ENCODE results near the gene SURF4.
"Not testable (repeated sequence)": the region's sequence is repeated elsewhere in the genome, so short reads cannot be mapped to it uniquely, and the experiment has no call there.

The SURF4 gene

DNA sequence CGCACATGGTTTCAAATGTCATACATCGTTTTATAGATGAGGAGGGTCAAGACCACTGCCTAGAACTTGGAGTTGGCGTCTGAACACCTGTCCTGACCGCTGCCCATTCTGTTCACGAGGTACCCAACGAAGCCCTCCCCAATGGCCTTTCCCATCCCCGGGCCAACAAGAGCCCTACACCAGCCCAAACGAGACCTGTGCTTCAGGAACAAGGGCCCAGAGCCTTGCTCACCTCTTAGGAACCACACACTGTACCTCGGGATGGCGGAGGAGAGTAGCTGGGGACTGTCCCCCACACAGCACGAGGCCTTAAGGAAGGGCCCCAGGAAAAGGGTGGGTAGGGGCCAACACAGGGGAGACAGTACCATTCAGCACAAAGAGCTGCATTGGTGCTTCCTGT lies 42.8 kb downstream of the SURF4 start:
- no peak overlapping the region for H3K4me3 ChIP-seq (ENCODE audit: low read depth in 1 of 2, low read length in 1 of 2)
- peaks cover 49% of the 10 kb centered on the region for H3K36me3 ChIP-seq
- H3K27me3 ChIP-seq, result no peaks in the 10 kb centered on the region
- no peak overlapping the region for H3K27ac ChIP-seq
- TF ChIP-seq, protein P1, sequence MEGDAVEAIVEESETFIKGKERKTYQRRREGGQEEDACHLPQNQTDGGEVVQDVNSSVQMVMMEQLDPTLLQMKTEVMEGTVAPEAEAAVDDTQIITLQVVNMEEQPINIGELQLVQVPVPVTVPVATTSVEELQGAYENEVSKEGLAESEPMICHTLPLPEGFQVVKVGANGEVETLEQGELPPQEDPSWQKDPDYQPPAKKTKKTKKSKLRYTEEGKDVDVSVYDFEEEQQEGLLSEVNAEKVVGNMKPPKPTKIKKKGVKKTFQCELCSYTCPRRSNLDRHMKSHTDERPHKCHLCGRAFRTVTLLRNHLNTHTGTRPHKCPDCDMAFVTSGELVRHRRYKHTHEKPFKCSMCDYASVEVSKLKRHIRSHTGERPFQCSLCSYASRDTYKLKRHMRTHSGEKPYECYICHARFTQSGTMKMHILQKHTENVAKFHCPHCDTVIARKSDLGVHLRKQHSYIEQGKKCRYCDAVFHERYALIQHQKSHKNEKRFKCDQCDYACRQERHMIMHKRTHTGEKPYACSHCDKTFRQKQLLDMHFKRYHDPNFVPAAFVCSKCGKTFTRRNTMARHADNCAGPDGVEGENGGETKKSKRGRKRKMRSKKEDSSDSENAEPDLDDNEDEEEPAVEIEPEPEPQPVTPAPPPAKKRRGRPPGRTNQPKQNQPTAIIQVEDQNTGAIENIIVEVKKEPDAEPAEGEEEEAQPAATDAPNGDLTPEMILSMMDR (IDR thresholded peaks at IDR 0.05), result no peak
- H3K9me3 ChIP-seq, result no peaks in the 10 kb centered on the region
- H3K4me1 ChIP-seq (ENCODE audit: control insufficient read depth in 1 of 2, insufficient read depth in 1 of 2, low read depth in 1 of 2, low read length in 1 of 2), result peaks cover 29 to 37% of the 10 kb centered on the region in 2 experiments

DNA sequence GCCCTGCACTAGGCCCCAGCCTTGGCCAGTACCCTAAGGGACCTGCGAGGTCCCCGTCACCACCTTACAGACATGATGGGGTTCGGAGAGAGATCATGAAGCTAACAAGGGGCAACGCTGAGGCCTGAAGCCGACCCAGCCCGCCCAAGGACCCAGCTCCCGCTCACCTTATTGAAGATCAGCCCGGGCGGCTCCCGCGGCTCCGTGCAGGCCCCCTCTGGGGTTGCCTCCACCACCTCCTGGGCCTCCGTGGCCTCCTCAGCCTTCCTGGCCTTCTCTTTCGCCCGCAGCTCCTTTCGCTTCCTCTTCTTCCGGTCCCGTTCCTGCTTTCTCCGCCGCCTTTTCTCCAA lies 43.5 kb downstream of the SURF4 start:
- Histone ChIP-seq H3K36me3 (peaks cover 49% of the 10 kb centered on the region), H3K4me3 (ENCODE audit: low read depth in 1 of 2, low read length in 1 of 2) (no peak overlapping the region), H3K27me3 (no peaks in the 10 kb centered on the region), H3K27ac (no peak overlapping the region), H3K4me1 (ENCODE audit: control insufficient read depth in 1 of 2, insufficient read depth in 1 of 2, low read depth in 1 of 2, low read length in 1 of 2) (peaks cover 26 to 30% of the 10 kb centered on the region in 2 experiments), H3K9me3 (no peaks in the 10 kb centered on the region)
- TF ChIP-seq, protein P1 (IDR thresholded peaks at IDR 0.05), result no peak

DNA sequence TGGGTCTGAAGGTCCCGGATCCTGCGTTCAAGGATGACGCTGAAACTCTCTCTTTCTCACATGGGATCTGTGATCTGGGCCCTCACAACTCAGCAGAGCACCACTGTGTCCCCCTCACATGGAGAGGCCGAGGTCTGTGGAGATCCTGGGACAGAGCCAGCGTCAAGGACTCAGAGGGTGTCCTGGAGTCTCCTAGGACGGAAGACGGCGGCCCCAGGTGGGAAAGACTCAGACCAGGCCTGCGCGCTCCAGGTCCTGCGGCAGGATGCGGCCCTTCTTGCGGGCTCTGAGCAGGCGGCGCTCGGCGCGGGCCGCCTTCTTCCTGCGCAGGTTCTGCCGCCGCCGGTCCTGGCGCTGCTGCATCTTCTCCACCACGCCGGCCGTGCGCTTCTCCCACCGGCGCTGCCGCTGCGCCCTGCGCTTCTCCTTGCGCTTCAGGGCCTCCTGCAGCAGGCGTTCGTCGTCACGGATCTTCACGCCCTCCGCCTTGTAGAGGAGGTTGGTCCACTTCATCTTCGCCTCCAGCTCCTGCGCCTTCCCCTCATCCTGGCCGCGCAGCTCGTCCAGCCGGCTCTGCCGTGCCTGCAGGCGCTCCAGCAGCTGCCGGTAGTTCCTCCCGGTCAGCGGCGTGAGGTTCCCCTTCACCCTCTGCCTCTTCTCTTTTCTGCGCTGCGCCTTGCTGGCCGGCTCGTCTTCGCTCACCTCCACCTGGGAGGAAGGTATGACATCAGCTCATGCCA lies 44.0 kb downstream of the SURF4 start:
- Histone ChIP-seq H3K27me3 (no peaks in the 10 kb centered on the region), H3K4me3 (ENCODE audit: low read depth in 1 of 2, low read length in 1 of 2) (no peak overlapping the region), H3K9me3 (no peaks in the 10 kb centered on the region), H3K27ac (no peak overlapping the region), H3K36me3 (peaks cover 49% of the 10 kb centered on the region), H3K4me1 (ENCODE audit: control insufficient read depth in 1 of 2, insufficient read depth in 1 of 2, low read depth in 1 of 2, low read length in 1 of 2) (peaks cover 22 to 26% of the 10 kb centered on the region in 2 experiments)
- TF ChIP-seq, protein P1 (IDR thresholded peaks at IDR 0.05), result no peak

DNA sequence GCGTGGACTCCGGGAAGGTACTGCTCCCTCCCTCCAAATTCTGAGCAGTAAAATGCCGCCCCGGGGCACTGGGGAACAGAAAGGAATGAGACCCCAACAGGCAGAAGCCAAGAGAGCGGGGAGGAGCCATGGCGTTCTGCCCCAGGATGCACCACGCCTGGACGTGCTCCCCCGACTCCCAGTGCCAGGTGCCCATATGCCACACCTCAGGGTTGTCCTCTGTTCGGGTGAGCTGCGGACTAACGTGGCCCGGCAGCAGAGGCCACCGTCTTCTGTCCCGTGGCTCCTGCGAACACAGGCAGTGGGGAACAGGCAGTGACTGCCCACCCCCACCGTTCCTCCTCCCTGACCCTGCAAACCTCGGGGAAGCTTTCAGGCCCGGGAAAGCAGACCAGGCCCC lies 44.6 kb downstream of the SURF4 start:
- Histone ChIP-seq H3K27me3 (no peaks in the 10 kb centered on the region), H3K4me1 (ENCODE audit: control insufficient read depth in 1 of 2, insufficient read depth in 1 of 2, low read depth in 1 of 2, low read length in 1 of 2) (peaks cover 17 to 20% of the 10 kb centered on the region in 2 experiments), H3K4me3 (ENCODE audit: low read depth in 1 of 2, low read length in 1 of 2) (no peak overlapping the region), H3K27ac (no peak overlapping the region), H3K36me3 (peaks cover 49% of the 10 kb centered on the region), H3K9me3 (no peaks in the 10 kb centered on the region)
- TF ChIP-seq, protein P1 (IDR thresholded peaks at IDR 0.05), result no peak

DNA sequence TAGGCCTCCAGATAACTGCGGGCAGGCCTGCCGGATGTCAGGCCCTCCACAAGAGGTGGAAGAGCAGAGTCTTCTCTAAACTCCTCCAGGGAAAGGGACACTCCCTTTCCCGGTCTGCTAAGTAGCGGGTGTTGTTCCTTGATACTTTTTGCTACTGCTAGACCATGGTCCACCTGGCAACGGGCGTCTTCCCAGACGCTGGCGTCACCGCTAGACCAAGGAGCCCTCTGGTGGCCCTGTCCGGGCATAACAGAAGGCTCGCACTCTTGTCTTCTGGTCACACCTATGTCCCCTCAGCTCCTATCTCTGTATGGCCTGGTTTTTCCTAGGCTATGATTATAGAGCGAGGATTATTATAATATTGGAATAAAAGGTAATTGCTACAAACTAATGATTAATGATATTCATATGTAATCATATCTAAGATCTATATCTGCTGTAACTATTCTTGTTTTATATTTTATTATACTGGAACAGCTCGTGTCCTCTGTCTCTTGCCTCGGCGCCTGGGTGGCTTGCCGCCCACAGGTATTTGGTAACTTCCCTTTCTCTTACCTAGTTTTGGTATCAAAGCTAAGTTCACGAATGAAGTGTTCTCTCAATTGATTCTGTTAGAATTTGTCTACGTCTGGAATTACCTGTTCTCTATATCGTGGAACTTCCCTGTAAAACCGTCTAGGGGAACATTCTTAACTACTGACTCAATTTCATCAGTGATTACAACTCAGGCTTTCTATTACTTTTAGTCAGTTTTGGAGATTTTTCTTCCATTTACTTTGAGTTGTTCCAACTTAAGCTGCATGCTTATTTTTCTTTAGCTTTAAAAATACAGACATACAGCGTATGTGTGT lies 46.3 kb downstream of the SURF4 start:
- not testable (repeated sequence) for H3K9me3 ChIP-seq; H3K27me3 ChIP-seq; H3K4me1 ChIP-seq (ENCODE audit: control insufficient read depth in 1 of 2, insufficient read depth in 1 of 2, low read depth in 1 of 2, low read length in 1 of 2); H3K4me3 ChIP-seq (ENCODE audit: low read depth in 1 of 2, low read length in 1 of 2)
- Histone ChIP-seq H3K36me3 (peaks cover 46% of the 10 kb centered on the region), H3K27ac (peak overlapping the region; percentile 8)

Data from neutrophil (primary cell).